ENCODE data around the gene PCGF3.

- TF ChIP-seq CTCF (IDR thresholded peaks at IDR 0.05), result no peak
- TF ChIP-seq POLR2A (IDR thresholded peaks at IDR 0.05), result no peak
Observed at GRCh38 chr4:657338-657833, 48.2 kb upstream of the PCGF3 start.

All from right lobe of liver (tissue), 4 donors.